ENCODE data around the gene COL4A2.

Gene COL4A2

GRCh38 chr13:110334841-110335490 is 27.9 kb downstream of the COL4A2 start:
- DNase-seq (ENCODE audit: low read depth): no peak

GRCh38 chr13:110336108-110336507 is 29.0 kb downstream of the COL4A2 start:
- TF ChIP-seq, protein P1, sequence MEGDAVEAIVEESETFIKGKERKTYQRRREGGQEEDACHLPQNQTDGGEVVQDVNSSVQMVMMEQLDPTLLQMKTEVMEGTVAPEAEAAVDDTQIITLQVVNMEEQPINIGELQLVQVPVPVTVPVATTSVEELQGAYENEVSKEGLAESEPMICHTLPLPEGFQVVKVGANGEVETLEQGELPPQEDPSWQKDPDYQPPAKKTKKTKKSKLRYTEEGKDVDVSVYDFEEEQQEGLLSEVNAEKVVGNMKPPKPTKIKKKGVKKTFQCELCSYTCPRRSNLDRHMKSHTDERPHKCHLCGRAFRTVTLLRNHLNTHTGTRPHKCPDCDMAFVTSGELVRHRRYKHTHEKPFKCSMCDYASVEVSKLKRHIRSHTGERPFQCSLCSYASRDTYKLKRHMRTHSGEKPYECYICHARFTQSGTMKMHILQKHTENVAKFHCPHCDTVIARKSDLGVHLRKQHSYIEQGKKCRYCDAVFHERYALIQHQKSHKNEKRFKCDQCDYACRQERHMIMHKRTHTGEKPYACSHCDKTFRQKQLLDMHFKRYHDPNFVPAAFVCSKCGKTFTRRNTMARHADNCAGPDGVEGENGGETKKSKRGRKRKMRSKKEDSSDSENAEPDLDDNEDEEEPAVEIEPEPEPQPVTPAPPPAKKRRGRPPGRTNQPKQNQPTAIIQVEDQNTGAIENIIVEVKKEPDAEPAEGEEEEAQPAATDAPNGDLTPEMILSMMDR (IDR thresholded peaks at IDR 0.05; ENCODE audit: low read depth, low read length, missing control alignments): no peak
- no peak for DNase-seq (ENCODE audit: low read depth)
- no peak overlapping the region for H3K4me3 ChIP-seq (ENCODE audit: low read depth, low read length)

More at GRCh38 chr13:110334841-110335490, 27.9 kb downstream of the COL4A2 start:
- TF ChIP-seq, protein P1 (IDR thresholded peaks at IDR 0.05; ENCODE audit: low read depth, low read length, missing control alignments): no peak
- H3K4me3 ChIP-seq (ENCODE audit: low read depth, low read length): no peak overlapping the region

- no peak for DNase-seq (ENCODE audit: low read depth)
- TF ChIP-seq, protein P1 (IDR thresholded peaks at IDR 0.05; ENCODE audit: low read depth, low read length, missing control alignments): no peak
- H3K4me3 ChIP-seq (ENCODE audit: low read depth, low read length): no peak overlapping the region
Measured at GRCh38 chr13:110336681-110337080, 29.6 kb downstream of the COL4A2 start.

DNA sequence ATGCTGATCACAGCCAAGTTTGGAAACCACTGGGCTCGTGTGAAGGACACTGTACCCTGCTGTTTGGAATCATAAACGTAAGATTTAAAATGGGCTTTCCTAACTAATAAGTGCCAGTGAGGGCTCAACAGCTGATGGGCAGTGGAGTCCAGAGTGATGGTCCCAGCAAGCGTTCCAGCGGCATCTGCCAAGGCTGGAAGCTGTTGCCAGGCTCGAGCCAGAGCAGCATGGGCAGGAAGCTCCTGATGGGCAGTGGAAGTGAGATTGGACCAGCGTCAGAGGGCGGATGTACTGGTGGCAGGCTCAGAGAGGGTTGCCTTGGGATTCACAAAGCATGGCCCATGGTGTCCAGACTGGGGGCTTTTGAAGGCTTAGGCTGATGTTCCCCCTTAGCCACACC is 30.2 kb downstream of the COL4A2 start:
- H3K4me3 ChIP-seq (ENCODE audit: low read depth, low read length): no peak overlapping the region
- no peak for DNase-seq (ENCODE audit: low read depth)
- TF ChIP-seq, protein P1 (IDR thresholded peaks at IDR 0.05; ENCODE audit: low read depth, low read length, missing control alignments): no peak

DNA sequence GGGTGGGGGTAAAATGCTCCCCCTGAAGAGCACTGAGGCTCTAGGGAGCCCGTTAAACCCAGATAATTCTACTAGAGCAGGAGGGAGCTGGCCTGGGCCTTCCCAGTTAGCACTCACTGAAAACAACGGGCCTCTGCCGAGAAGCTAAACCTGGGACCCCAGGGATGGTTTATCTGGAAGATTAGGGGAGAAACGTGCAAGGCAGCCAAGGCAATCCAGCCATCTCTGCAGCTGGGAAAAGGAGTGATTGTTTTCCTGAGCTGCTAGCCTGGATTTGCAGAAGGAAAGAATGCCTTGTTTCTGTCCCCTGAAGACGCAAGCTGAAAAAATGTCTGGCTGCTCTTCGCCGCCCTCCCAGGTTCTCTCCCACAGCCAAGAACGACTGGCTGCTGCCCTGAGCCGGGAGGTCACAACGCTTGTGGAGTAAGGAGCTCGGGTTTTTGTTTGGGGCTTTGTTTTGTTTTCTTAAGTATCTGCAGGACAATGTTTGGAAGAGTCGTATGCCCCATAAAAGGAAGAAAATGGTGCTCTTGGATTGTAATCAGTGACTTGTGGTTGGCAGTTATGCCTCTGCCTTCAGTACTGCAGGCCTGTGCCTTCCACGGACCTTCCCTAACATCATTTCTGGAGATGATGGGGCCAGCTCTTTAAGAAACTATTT is 31.5 kb downstream of the COL4A2 start:
- no peak for DNase-seq (ENCODE audit: low read depth)
- TF ChIP-seq, protein P1 (IDR thresholded peaks at IDR 0.05; ENCODE audit: low read depth, low read length, missing control alignments): no peak
- no peak overlapping the region for H3K4me3 ChIP-seq (ENCODE audit: low read depth, low read length)

GRCh38 chr13:110339263-110339662 is 32.2 kb downstream of the COL4A2 start:
- no peak overlapping the region for H3K4me3 ChIP-seq (ENCODE audit: low read depth, low read length)
- TF ChIP-seq, protein P1 (IDR thresholded peaks at IDR 0.05; ENCODE audit: low read depth, low read length, missing control alignments): no peak
- DNase-seq (ENCODE audit: low read depth): no peak
